GM06990 (cell line): ENCODE data around the gene FAM47E.

ENCODE experiments used
- DNase-seq: peaks from one replicate; pipeline ENCODE4 v3.0.0-alpha.2; 2011; ENCODE audit not compliant: insufficient read length; ENCODE audit errors: extremely low read depth
- H3K27me3 ChIP-seq: replicated peaks from 2 replicates; pipeline ENCODE4 v1.6.0; 2011; ENCODE audit warnings: low read length; ENCODE audit not compliant: control insufficient read depth, insufficient read depth
- H3K36me3 ChIP-seq: 2 replicates; pipeline ENCODE4 v1.5.1; 2011; ENCODE audit warnings: low read length; ENCODE audit not compliant: control insufficient read depth, insufficient read depth
- H3K4me3 ChIP-seq: replicated peaks from 2 replicates; pipeline ENCODE4 v1.5.1; 2011; ENCODE audit warnings: low read depth, mild to moderate bottlenecking, control low read depth, low read length
- TF ChIP-seq, protein P1 (sequence below): IDR thresholded peaks from 2 replicates; pipeline ENCODE4 v1.5.1; 2011; ENCODE audit warnings: low read length, control low read depth, mild to moderate bottlenecking, inconsistent platforms; ENCODE audit not compliant: insufficient read depth, poor library complexity, severe bottlenecking

Gene FAM47E

DNA sequence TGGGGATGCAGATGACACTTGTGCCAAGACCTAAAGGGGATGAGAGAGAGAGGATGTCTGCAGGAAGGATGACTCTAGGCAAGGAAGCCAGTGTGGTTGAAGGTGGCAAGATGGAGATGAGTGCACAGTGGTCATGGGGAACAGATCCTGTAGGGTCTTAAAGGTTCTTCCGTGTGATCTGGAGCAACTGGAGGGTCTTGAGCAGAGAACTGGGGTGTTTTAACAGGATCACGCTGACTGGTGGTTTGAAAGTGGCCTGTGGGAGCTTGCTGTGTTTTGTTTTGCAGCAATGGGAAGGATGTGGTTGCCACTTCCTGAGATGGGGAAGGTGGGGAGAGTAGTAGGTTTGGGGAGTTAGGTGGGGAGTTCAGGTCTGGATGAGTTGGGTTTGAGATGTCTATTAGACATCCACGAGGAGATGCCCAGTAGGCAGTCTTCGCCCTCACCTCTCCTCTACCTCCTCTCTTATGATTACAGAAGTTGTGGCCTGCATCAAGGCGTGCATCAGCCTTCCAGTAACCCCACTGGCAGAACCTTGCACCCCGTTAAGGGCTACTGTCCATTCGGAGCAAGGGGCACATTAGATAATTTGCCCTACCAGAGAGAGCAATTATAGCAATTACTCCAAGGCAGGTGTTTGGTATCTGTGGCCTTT is 53.6 kb downstream of the FAM47E start:
- H3K27me3 ChIP-seq: peaks cover 3% of the 10 kb centered on the region; the same call in 1 of the 2 replicates
- TF ChIP-seq, protein P1, sequence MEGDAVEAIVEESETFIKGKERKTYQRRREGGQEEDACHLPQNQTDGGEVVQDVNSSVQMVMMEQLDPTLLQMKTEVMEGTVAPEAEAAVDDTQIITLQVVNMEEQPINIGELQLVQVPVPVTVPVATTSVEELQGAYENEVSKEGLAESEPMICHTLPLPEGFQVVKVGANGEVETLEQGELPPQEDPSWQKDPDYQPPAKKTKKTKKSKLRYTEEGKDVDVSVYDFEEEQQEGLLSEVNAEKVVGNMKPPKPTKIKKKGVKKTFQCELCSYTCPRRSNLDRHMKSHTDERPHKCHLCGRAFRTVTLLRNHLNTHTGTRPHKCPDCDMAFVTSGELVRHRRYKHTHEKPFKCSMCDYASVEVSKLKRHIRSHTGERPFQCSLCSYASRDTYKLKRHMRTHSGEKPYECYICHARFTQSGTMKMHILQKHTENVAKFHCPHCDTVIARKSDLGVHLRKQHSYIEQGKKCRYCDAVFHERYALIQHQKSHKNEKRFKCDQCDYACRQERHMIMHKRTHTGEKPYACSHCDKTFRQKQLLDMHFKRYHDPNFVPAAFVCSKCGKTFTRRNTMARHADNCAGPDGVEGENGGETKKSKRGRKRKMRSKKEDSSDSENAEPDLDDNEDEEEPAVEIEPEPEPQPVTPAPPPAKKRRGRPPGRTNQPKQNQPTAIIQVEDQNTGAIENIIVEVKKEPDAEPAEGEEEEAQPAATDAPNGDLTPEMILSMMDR: no peak
- DNase-seq: no peak
- H3K36me3 ChIP-seq: no peaks in the 10 kb centered on the region
- H3K4me3 ChIP-seq: no peak overlapping the region

DNA sequence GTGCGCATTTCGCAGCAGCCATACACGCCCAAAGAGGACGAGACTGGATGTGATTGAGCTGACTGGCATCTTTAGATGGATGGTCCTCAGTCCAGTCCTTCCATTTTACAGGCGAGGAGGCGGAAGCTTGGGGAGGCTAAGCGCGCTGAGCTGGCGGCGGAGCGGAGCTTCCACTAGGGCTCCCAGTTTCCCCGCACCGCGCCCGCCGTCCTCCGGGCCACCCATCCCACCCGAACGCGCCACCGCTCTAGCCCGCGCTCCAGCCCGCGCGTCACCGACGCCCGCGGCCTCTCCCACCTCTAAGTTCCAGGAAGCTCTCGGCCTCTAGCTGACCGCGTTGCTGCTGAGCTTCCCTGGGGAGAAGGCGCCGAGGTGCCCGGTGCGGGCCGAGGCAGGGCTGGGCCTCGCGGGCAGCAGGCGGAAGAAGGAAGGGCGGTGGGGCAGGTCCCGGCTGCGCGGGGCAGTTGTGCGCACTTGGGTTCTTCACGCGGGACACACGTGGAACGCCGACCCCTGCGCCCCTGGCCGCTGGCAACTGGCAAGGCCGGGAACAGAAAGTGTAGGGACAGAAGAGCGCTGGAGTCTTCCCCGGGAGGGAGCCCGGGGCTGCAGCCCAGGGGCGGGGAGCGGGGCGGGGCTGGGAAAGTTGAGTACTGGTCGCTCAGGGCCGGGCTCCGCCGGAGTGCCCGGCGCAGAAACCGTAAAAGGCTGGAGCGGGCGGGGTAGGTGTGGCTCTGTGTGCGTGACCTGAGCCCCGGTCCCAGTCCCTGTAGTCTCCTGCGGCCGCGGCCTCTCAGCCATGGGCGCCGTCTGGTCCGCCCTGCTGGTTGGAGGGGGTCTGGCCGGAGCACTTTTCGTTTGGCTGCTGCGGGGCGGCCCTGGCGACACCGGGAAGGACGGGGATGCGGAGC is 54.7 kb downstream of the FAM47E start, which contains the start of gene STBD1:
TSS of gene STBD1 (plus strand) at position 763 of the 911 bp plus-strand sequence. CDS start at position 800, 37 bp downstream.
- H3K4me3 ChIP-seq: peak within 1 kb of the TSS; percentile 56
- TF ChIP-seq, protein P1: no peak

DNA sequence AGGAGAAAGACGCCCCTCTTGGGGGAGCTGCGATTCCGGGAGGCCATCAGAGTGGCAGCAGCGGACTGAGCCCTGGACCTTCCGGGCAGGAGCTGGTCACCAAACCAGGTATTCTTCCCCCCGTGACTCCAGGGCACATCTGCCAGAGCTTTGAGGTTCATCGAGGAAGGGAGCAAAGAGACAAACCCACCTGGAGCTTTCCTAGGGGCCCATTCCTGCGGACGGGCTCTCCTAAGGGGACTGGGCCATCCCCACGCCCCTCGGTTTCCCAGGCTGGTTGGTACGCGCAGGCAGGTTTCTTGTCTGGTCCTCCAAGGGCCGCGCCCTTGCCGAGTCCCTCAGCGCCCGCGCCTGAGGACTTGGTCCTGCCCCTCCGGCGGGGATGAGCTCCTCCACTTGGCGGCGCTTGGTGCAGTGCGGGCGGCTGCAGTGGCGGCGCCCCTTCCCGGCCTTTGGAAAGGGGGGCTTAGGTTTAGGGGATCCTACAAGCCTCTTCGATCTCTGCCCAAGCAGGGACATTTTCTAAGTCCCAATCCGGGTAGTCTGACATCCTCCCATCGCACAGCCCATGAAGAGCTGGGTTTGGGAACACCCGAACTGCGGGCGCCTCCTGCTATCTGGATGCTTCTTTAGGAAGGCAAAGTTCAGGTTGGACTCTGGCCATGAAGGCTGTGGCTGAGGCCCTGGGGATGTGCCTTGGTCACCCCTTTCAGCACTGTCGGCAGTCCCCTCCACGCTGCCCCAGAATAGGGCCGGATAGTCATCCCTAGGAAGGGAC is 55.5 kb downstream of the FAM47E start:
- TF ChIP-seq, protein P1: peak; percentile 13
- Histone ChIP-seq H3K4me3 (peak overlapping the region; percentile 56), H3K27me3 (peaks cover 3% of the 10 kb centered on the region; the same call in 1 of the 2 replicates), H3K36me3 (no peaks in the 10 kb centered on the region)
- no peak for DNase-seq

More for the DNA sequence above, 54.7 kb downstream of the FAM47E start, which contains the start of gene STBD1:
- no peak for DNase-seq
- H3K36me3 ChIP-seq: no peaks in the 10 kb centered on the region
- H3K27me3 ChIP-seq: peaks cover 3% of the 10 kb centered on the region; the same call in 1 of the 2 replicates

DNA sequence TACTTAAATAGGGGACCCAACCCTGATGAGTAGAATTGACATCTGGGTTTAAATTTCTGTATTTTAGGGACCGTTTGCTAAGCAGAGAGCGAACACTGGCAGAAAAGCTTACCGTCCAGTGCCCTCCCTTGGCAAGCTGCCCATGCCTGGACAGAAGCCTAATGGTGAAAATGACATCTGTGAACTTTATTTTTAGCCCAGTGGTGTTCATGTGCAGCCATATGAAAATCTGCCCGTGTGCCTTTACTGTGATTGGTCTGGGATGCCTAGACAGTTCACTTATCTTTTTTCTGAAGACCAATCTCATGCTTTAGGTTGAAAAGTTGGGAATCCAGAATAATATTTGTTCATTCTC is 56.1 kb downstream of the FAM47E start:
- peaks cover 3% of the 10 kb centered on the region; the same call in 1 of the 2 replicates for H3K27me3 ChIP-seq

DNA sequence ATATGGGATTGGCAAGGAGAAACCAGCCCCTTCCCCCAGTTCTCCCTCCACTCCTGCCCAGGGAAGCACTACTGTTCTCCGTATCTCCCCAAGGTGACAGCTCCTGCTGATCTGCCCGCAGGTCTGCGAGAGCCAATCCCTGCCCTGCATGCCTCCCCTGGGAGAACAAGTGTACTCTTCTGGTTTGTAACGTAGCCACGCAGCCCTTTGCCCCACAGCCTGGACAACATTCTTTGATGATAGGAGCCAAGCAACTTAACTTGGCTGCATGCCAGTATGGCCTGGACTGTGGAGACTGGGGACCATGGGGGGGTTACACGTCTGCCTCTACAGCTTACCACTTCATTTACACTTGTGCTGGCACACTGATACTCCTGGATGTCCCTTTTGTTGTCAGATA is 57.0 kb downstream of the FAM47E start:
- TF ChIP-seq, protein P1: no peak
- Histone ChIP-seq H3K4me3 (no peak overlapping the region), H3K36me3 (no peaks in the 10 kb centered on the region), H3K27me3 (peaks cover 3% of the 10 kb centered on the region; the same call in 1 of the 2 replicates)
- no peak for DNase-seq

More for the DNA sequence above, 56.1 kb downstream of the FAM47E start:
- TF ChIP-seq, protein P1: no peak
- Histone ChIP-seq H3K4me3 (no peak overlapping the region), H3K36me3 (no peaks in the 10 kb centered on the region)
- DNase-seq: no peak
